GM21515 (cell line): Measurements from ENCODE around the gene MT1E.
"Not testable (repeated sequence)": the region's sequence is repeated elsewhere in the genome, so short reads cannot be mapped to it uniquely, and the experiment has no call there.

Experiments used
- ATAC-seq: cut with Tn5 transposase; IDR thresholded peaks from one replicate; pipeline ENCODE4 v1.9.1; 2021; ENCODE audit not compliant: unreplicated experiment

Gene MT1E

GRCh38 chr16:56625140-56625942 lies at the start of gene MT1E:
Gene MT1E, plus strand, starts transcription at chr16:56625781. Its CDS starts 71 bp downstream, at chr16:56625852.
- ATAC-seq, result no peak

- peak; percentile 85 for ATAC-seq
Observed at GRCh38 chr16:56576585-56577299, 48.8 kb upstream of the MT1E start.

GRCh38 chr16:56577300-56577625 lies 48.3 kb upstream of the MT1E start:
- ATAC-seq, result no peak

GRCh38 chr16:56580391-56581048 lies 45.1 kb upstream of the MT1E start:
- ATAC-seq, result no peak

- ATAC-seq, result not testable (repeated sequence)
Observed at GRCh38 chr16:56582911-56583310, 42.7 kb upstream of the MT1E start.

GRCh38 chr16:56583351-56584168 lies 42.0 kb upstream of the MT1E start:
- ATAC-seq, result no peak

- no peak for ATAC-seq
Observed at GRCh38 chr16:56584276-56584675, 41.3 kb upstream of the MT1E start.

- ATAC-seq, result no peak
Observed at GRCh38 chr16:56588781-56589140, 36.8 kb upstream of the MT1E start.

- no peak for ATAC-seq
Observed at GRCh38 chr16:56589141-56590039, 36.2 kb upstream of the MT1E start, which contains the start of gene MT3. Gene MT3, plus strand, starts transcription at chr16:56589528. Its CDS starts 63 bp downstream, at chr16:56589591.

- no peak for ATAC-seq
Observed at GRCh38 chr16:56591377-56592060, 34.1 kb upstream of the MT1E start.

GRCh38 chr16:56593573-56594291 lies 31.8 kb upstream of the MT1E start:
- ATAC-seq, result no peak

GRCh38 chr16:56594292-56594619 lies 31.3 kb upstream of the MT1E start:
- ATAC-seq, result no peak

- no peak for ATAC-seq
Observed at GRCh38 chr16:56600398-56600999, 25.1 kb upstream of the MT1E start.

GRCh38 chr16:56601325-56601724 lies 24.3 kb upstream of the MT1E start:
- no peak for ATAC-seq

- ATAC-seq, result no peak
Observed at GRCh38 chr16:56603589-56603988, 22.0 kb upstream of the MT1E start.

- no peak for ATAC-seq
Observed at GRCh38 chr16:56604966-56605365, 20.6 kb upstream of the MT1E start.

- ATAC-seq, result no peak
Observed at GRCh38 chr16:56605475-56605874, 20.1 kb upstream of the MT1E start.

GRCh38 chr16:56606071-56606475 lies 19.5 kb upstream of the MT1E start:
- no peak for ATAC-seq
